Endodermal cell (in vitro differentiated cells): ENCODE measurements around the gene KCNS3. TPM values are rescaled to one million over a fixed set of nuclear protein-coding genes. Genes with fewer than 3 reads are reported as not detected.

Experiments used
- DNase-seq: peaks from one replicate; pipeline ENCODE4 v3.0.0-alpha.2; 2017
- H3K27ac ChIP-seq: 2 replicates; pipeline ENCODE4 v1.5.1; 2013; ENCODE audit warnings: mild to moderate bottlenecking, low read depth, low read length, moderate library complexity
- H3K27me3 ChIP-seq: 2 replicates; pipeline ENCODE4 v1.6.1; 2013; ENCODE audit warnings: mild to moderate bottlenecking, low read length, moderate library complexity; ENCODE audit not compliant: insufficient read depth, control insufficient read depth, poor library complexity, severe bottlenecking
- H3K36me3 ChIP-seq: 2 replicates; pipeline ENCODE4 v1.7.0; 2013; ENCODE audit warnings: mild to moderate bottlenecking, low read length, moderate library complexity; ENCODE audit not compliant: control insufficient read depth, insufficient read depth
- H3K4me1 ChIP-seq: one replicate; pipeline ENCODE4 v1.7.0; 2013; ENCODE audit warnings: low read length; ENCODE audit not compliant: control insufficient read depth, insufficient read depth
- H3K4me3 ChIP-seq: 2 replicates; pipeline ENCODE4 v1.5.1; 2013; ENCODE audit warnings: mild to moderate bottlenecking, low read length, moderate library complexity
- H3K9ac ChIP-seq: 2 replicates; pipeline ENCODE4 v1.6.1; 2013; ENCODE audit warnings: mild to moderate bottlenecking, low read length, moderate library complexity; ENCODE audit not compliant: poor library complexity, severe bottlenecking; ENCODE audit errors: extremely low read depth
- H3K9me3 ChIP-seq: 2 replicates; pipeline ENCODE4 v1.6.1; 2013; ENCODE audit warnings: mild to moderate bottlenecking, low read length, moderate library complexity; ENCODE audit not compliant: control insufficient read depth
- H3K27ac Mint-ChIP-seq: 2 replicates; pipeline ENCODE4 v1.8.0; 2020; ENCODE audit warnings: mixed read lengths
- H3K27me3 Mint-ChIP-seq: 2 replicates; pipeline ENCODE4 v1.8.0; 2021; ENCODE audit warnings: mild to moderate bottlenecking, mixed read lengths; ENCODE audit not compliant: insufficient read depth
- H3K36me3 Mint-ChIP-seq: 2 replicates; pipeline ENCODE4 v1.8.0; 2020; ENCODE audit warnings: low read depth, mixed read lengths
- H3K4me1 Mint-ChIP-seq: 2 replicates; pipeline ENCODE4 v1.8.0; 2020; ENCODE audit warnings: mixed read lengths
- H3K4me3 Mint-ChIP-seq: 2 replicates; pipeline ENCODE4 v1.8.0; 2020; ENCODE audit warnings: mild to moderate bottlenecking, moderate library complexity, mixed read lengths
- H3K9me3 Mint-ChIP-seq: 2 replicates; pipeline ENCODE4 v1.8.0; 2020; ENCODE audit warnings: mild to moderate bottlenecking, mixed read lengths
- WGBS, 2 experiments: methylation state at CpG; one replicate each; pipeline versions ENCODE4 v1.1.5 to v1.1.7; 2013; ENCODE audit warnings: missing lambda C conversion rate in 2 of 2, mixed read lengths in 1 of 2; ENCODE audit not compliant: insufficient coverage in 1 of 2, insufficient read length in 1 of 2; 5-methylcytosine and 5-hydroxymethylcytosine counted together
- total RNA-seq, 2 donors: library from RNA; stranded (reverse); fragmentation: NEBNext Ultra II Directional in 1 of 2; extraction: Animal tissue kit (Norgen Biotek cat#: 25700) in 1 of 2; gene quantifications; 2 replicates in 1 of 2; 3 replicates in 1 of 2; pipeline ENCODE4 v1.2.1, GENCODE V29; 2021
- TF ChIP-seq, protein P1 (sequence below): fragments of 200-600 bp; sonication (generic); conservative IDR thresholded peaks from 2 replicates; pipeline ENCODE4 v1.5.0; 2021; ENCODE audit warnings: antibody characterized with exemption, mild to moderate bottlenecking

Gene KCNS3
- total RNA-seq, 2 donors from 2014 or later, result 10.7 to 11.1 TPM

DNA sequence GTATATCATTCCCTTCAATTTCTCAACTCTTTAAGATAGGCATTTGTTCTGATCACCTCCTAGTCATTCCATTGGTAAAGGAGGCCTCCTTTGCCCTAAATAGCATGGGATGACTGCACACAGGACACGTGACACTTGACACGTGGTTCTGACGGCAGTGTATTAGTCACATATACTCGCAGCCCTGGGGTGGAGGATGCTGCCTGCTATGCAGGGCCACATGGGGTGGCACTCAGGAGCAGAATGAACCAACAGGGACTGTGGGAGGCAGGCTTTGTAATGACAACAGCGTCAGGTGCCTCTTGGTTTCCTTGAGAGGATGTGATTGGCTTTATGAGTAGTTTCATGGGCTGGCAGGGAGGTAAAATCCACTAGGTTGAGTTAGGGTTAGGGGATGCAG, 9.3 kb upstream of the KCNS3 start:
- Histone ChIP-seq H3K27ac (no peak overlapping the region), H3K36me3 (no peaks in the 10 kb centered on the region), H3K4me1 (no peaks in the 10 kb centered on the region), H3K4me3 (no peak overlapping the region), H3K9ac (no peak overlapping the region), H3K27me3 (peaks cover 13% of the 10 kb centered on the region), H3K9me3 (no peaks in the 10 kb centered on the region)
- Mint-ChIP-seq H3K27ac (no peak overlapping the region), H3K4me3 (no peak overlapping the region), H3K36me3 (no peaks in the 10 kb centered on the region), H3K4me1 (peaks cover 1% of the 10 kb centered on the region), H3K27me3 (peaks cover 15% of the 10 kb centered on the region), H3K9me3 (no peaks in the 10 kb centered on the region)
- WGBS, 2 experiments, result 91% methylated on average over 5 of the region's 5 CpGs; no CpG with 5 or more reads in 1 of the 2 experiments
- DNase-seq, result no peak
- TF ChIP-seq, protein P1, sequence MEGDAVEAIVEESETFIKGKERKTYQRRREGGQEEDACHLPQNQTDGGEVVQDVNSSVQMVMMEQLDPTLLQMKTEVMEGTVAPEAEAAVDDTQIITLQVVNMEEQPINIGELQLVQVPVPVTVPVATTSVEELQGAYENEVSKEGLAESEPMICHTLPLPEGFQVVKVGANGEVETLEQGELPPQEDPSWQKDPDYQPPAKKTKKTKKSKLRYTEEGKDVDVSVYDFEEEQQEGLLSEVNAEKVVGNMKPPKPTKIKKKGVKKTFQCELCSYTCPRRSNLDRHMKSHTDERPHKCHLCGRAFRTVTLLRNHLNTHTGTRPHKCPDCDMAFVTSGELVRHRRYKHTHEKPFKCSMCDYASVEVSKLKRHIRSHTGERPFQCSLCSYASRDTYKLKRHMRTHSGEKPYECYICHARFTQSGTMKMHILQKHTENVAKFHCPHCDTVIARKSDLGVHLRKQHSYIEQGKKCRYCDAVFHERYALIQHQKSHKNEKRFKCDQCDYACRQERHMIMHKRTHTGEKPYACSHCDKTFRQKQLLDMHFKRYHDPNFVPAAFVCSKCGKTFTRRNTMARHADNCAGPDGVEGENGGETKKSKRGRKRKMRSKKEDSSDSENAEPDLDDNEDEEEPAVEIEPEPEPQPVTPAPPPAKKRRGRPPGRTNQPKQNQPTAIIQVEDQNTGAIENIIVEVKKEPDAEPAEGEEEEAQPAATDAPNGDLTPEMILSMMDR, result no peak

- H3K4me3 Mint-ChIP-seq, result no peak overlapping the region
- no peaks in the 10 kb centered on the region for H3K36me3 Mint-ChIP-seq
- Histone ChIP-seq H3K4me1 (no peaks in the 10 kb centered on the region), H3K9ac (no peak overlapping the region), H3K27me3 (peaks cover 38% of the 10 kb centered on the region), H3K36me3 (no peaks in the 10 kb centered on the region), H3K4me3 (no peak overlapping the region), H3K27ac (no peak overlapping the region), H3K9me3 (no peaks in the 10 kb centered on the region)
- no peaks in the 10 kb centered on the region for H3K9me3 Mint-ChIP-seq
- no peak for DNase-seq
- no peak overlapping the region for H3K27ac Mint-ChIP-seq
- peaks cover 1% of the 10 kb centered on the region for H3K4me1 Mint-ChIP-seq
- TF ChIP-seq, protein P1, result no peak
- WGBS, 2 experiments, result 84 to 92% methylated on average over 2 to 5 of the region's 5 CpGs
- H3K27me3 Mint-ChIP-seq, result peaks cover 35% of the 10 kb centered on the region
These were observed 6.8 kb upstream of the KCNS3 start for GRCh38 chr2:17871639-17872038.

DNA sequence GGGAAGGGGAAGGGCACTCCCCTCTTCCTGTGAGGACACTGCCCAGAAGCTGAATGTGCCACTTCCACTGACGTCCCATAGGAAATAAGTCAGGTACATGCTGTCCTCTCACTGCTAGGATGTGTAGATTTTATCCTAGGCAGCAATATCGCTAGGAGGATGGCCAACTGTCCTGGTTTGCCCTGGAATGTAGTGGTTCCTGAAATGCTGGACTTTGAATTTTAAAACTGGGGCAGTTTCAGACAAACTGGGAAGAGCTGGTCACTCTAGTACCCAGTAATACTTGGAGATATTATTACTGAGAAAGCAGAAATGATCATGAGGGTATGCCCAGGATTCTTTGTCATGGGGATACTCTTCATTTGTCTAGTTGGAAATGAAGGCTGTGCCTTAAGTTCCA, 5.4 kb upstream of the KCNS3 start:
- Histone ChIP-seq H3K36me3 (no peaks in the 10 kb centered on the region), H3K4me3 (no peak overlapping the region), H3K9ac (no peak overlapping the region), H3K4me1 (no peaks in the 10 kb centered on the region), H3K27ac (no peak overlapping the region), H3K27me3 (peaks cover 52% of the 10 kb centered on the region), H3K9me3 (no peaks in the 10 kb centered on the region)
- WGBS, 2 experiments, result 88 to 100% methylated on average over 1 to 2 of the region's 2 CpGs
- no peak overlapping the region for H3K27ac Mint-ChIP-seq
- TF ChIP-seq, protein P1, result no peak
- no peak for DNase-seq
- H3K27me3 Mint-ChIP-seq, result peaks cover 49% of the 10 kb centered on the region
- no peak overlapping the region for H3K4me3 Mint-ChIP-seq
- no peaks in the 10 kb centered on the region for H3K36me3 Mint-ChIP-seq
- no peaks in the 10 kb centered on the region for H3K9me3 Mint-ChIP-seq
- H3K4me1 Mint-ChIP-seq, result peaks cover 3% of the 10 kb centered on the region
